Urinary bladder (tissue), 4 donors: Measurements from ENCODE around the gene PRLR. TPM values are rescaled to one million over a fixed set of nuclear protein-coding genes. Genes with fewer than 3 reads are reported as not detected.
"Not testable (repeated sequence)": the region's sequence is repeated elsewhere in the genome, so short reads cannot be mapped to it uniquely, and the experiment has no call there.

Experiments
- DNase-seq: peaks from one replicate; pipeline ENCODE4 v3.0.0-alpha.2; 2015; ENCODE audit errors: extremely low spot score
- H3K27ac ChIP-seq: one replicate; pipeline ENCODE4 v1.5.1; 2013; ENCODE audit warnings: low read depth, mild to moderate bottlenecking, moderate library complexity
- H3K36me3 ChIP-seq: one replicate; pipeline ENCODE4 v1.6.1; 2013; ENCODE audit warnings: mild to moderate bottlenecking, moderate library complexity; ENCODE audit not compliant: insufficient read depth
- H3K4me1 ChIP-seq: one replicate; pipeline ENCODE4 v1.6.1; 2013; ENCODE audit warnings: mild to moderate bottlenecking, moderate library complexity; ENCODE audit not compliant: insufficient read depth
- H3K4me3 ChIP-seq: one replicate; pipeline ENCODE4 v1.5.1; 2013; ENCODE audit warnings: low read depth, low read length
- WGBS: extraction: QIAGEN DNeasy Blood & Tissue Kit; methylation state at CpG from one replicate; pipeline ENCODE4 v1.1.7; 2013; 5-methylcytosine and 5-hydroxymethylcytosine counted together
- polyA plus RNA-seq: library from polyadenylated mRNA; stranded (reverse); fragments of 200-250 nt; gene quantifications from one replicate; pipeline ENCODE4 v1.2.3, GENCODE V29; 2013
- total RNA-seq: library from RNA; depleted of rRNA; stranded (reverse); fragments of >200 nt; gene quantifications from one replicate; pipeline ENCODE4 v1.2.3, GENCODE V29; 2014
- donor health status: healthy with polysubstance abuse.
- donor health status: healthy.

PRLR gene
- total and polyA plus RNA-seq, 2 donors: 0.98 to 9.7 TPM

DNA sequence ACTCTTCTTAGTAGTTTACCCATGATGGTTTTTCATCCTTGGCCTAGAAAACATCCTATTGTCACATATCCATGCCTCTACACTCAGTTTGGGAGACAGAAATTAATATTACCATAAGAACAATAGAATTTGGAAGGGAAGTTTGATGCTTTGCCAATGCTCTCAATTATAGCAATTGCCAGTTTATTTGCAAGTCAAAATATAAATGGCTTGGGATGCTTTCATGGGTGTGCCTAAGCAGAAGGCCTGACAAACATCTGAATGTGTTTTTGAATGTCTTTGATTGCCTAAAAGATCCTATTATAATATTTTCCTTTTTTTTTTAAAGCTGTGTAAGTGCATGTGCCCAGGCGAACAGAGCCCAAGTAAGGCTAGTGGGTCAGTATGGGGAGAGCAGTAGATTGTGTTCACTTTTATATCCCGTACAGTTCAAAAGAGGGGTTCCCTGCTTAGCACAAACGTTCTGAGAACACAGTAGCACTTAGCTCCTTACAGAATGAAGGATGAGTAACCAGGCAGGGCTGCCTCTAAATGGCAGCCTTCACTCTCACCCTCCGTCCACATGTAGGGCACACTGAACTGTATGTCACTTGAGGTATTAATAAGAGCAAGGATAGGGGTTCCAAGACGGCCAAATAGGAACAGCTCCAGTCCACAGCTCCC lies 126.5 kb downstream of the PRLR start:
- no peaks in the 10 kb centered on the region for H3K4me1 ChIP-seq
- no peaks in the 10 kb centered on the region for H3K36me3 ChIP-seq
- WGBS: 86% methylated on average over 5 of the region's 5 CpGs
- no peak for DNase-seq
- no peak overlapping the region for H3K4me3 ChIP-seq
- no peak overlapping the region for H3K27ac ChIP-seq

DNA sequence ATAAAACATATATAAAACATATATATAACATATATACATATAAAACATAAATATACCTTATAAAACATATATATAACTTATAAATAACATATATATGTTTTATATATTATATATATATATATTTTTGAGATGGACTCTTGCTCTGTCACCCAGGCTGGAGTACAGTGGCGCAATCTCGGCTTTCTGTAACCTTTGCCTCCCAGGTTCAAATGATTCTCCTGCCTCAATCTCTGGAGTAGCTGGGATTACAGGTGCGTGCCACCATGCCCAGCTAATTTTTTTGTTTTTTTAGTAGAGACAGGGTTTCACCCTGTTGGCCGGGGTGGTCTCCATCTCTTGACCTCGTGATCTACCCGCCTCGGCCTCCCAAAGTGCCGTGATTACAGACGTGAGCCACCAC lies 128.6 kb downstream of the PRLR start:
- H3K4me3 ChIP-seq, H3K4me1 ChIP-seq, DNase-seq, H3K27ac ChIP-seq, H3K36me3 ChIP-seq: not testable (repeated sequence)
- WGBS: 95% methylated on average over 9 of the region's 9 CpGs

DNA sequence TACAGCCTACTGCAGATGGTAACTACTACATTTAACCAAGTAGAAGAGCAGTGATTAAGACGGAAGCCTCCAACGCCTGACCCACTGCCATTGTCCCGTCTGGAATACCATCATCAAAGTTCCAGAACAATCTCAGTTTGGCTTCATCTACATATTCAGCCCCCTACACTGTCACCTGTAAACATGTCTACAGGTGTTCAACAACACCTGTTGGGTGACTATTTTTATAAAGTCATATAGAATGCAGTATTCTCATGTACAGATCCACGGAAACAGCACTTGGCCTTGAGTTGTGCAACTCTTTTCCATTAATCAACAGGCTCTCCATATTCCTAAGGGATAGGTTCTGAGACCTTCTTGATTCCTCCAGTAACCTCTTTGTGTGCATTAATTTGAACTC lies 129.3 kb downstream of the PRLR start:
- no peak for DNase-seq
- Histone ChIP-seq H3K27ac (no peak overlapping the region), H3K4me1 (no peaks in the 10 kb centered on the region), H3K36me3 (no peaks in the 10 kb centered on the region), H3K4me3 (no peak overlapping the region)
- WGBS: 93% methylated on average over 4 of the region's 4 CpGs

DNA sequence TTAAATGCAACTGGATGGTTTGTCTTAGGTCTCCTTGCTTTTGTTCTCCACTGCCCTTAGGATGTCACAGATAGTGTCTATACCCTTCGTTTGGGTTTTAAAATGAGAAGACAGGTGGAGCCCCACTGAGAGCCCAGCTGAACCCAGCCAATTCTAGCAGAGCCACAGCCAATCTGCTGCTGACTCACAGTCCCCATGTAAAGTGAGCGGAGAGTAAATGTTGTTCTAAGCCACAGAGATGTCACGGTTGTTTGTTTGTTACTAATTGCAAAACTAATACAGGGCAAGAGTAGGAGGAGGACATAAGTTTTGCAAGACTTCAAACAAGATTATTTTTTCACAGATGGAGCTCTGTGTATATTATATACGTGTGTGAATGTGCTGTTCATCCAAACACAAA lies 132.1 kb downstream of the PRLR start:
- H3K27ac ChIP-seq: no peak overlapping the region
- WGBS: 64% methylated on average over 4 of the region's 4 CpGs
- DNase-seq: no peak
- no peaks in the 10 kb centered on the region for H3K36me3 ChIP-seq
- H3K4me3 ChIP-seq: no peak overlapping the region
- H3K4me1 ChIP-seq: no peaks in the 10 kb centered on the region

DNA sequence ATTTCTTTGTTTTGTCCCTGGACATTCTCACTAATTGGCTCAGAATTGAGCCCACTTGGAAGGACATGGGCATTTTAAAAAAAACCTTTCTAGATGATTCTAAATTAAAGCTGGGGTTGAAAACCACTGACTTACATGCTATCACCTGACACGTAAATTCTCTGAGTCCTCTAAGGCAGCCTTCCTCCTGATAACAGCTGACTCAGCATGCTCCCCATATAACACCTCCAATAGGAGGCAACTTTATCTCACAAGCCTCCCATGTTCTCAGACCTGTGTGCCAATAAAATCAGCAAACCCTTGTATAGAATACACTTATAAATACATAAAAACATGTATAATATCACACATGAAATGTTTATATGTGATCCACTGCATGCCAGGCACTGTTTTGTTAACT lies 133.4 kb downstream of the PRLR start:
- WGBS: 88% methylated on average over 1 of the region's 1 CpG
- H3K4me1 ChIP-seq: no peaks in the 10 kb centered on the region
- H3K27ac ChIP-seq: no peak overlapping the region
- H3K36me3 ChIP-seq: no peaks in the 10 kb centered on the region
- no peak for DNase-seq
- no peak overlapping the region for H3K4me3 ChIP-seq

DNA sequence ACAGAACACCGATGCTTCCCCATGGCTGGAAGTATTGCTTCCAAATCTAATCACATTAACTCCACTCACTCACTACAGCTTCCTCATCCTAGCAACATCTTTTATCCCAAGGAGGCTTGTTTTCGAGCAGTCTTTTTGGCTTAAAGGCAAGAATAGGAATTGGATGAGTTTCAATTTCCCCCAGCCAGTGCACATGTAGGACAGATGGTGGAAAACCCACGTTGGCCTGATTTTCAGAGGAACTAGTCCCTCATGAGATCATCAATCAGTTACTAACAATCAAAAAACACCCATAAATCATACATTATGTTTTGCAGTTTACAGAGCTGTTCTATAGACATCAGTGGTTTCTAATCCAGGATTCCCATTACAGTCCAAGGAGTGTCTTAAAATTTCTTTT lies 134.1 kb downstream of the PRLR start:
- H3K4me1 ChIP-seq: no peaks in the 10 kb centered on the region
- H3K27ac ChIP-seq: no peak overlapping the region
- WGBS: 41% methylated on average over 3 of the region's 3 CpGs
- no peak overlapping the region for H3K4me3 ChIP-seq
- DNase-seq: no peak
- H3K36me3 ChIP-seq: no peaks in the 10 kb centered on the region

DNA sequence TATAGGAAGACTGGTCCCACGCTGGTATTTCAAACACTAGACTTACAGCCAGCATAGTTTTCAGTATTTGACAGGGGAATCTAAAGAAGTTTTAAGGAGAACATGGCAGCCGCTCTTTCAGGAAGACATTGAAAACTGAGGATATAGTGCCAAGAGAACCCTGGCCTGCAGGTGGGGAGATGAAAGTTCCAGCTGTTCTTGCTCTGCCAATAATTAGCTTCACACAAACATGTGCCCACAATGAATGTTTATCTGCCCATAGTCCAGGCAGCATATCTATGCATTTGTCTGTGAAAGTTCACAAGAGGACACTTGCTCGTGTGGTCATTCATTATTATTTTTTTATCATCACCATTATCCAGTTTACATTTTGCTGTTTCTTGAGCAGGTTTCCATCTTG lies 134.9 kb downstream of the PRLR start:
- 78% methylated on average over 3 of the region's 3 CpGs for WGBS
- H3K27ac ChIP-seq: no peak overlapping the region
- no peaks in the 10 kb centered on the region for H3K36me3 ChIP-seq
- H3K4me1 ChIP-seq: no peaks in the 10 kb centered on the region
- no peak overlapping the region for H3K4me3 ChIP-seq
- DNase-seq: no peak

DNA sequence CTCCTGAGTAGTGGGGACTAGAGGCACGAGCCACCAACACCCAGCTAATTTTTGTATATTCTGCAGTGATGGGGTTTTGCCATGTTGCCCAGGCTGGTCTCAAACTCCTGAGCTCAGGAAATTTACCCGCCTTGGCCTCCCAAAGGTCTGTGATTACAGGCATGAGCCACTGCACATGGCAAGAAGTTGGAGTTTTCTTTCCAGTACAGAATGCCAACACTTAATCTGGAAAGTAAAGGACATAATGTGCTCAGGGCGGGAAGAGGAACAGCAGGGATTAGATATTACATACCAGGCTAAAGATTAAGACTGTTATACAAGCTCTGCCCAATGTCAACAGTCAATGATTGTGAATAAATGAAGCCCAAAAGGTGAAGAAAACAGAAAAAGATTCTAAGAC lies 135.3 kb downstream of the PRLR start:
- Histone ChIP-seq H3K27ac (no peak overlapping the region), H3K4me3 (no peak overlapping the region), H3K4me1 (no peaks in the 10 kb centered on the region), H3K36me3 (no peaks in the 10 kb centered on the region)
- DNase-seq: no peak
- 74% methylated on average over 3 of the region's 3 CpGs for WGBS

DNA sequence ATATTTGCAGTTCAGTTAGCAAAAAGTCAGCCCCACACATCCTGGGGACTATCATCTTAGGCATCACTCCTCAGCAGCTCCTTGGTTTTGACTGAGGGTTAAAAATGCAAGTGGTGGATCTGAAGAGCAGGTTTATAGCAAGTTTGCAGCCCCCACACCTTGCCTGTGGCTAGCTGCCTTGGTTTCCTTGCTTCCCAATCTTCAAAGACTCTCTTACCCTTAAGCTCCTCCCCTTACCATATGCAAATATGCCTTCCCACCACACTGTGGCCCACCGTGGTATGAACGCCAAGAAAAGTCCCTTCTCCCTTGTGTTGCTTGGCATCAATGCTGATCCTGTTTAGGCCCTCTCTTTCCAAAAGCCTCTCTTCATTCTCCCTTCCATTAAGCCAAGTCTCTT lies 137.6 kb downstream of the PRLR start:
- Histone ChIP-seq H3K4me1 (no peaks in the 10 kb centered on the region), H3K4me3 (no peak overlapping the region), H3K36me3 (no peaks in the 10 kb centered on the region), H3K27ac (no peak overlapping the region)
- 85% methylated on average over 2 of the region's 2 CpGs for WGBS
- DNase-seq: no peak

DNA sequence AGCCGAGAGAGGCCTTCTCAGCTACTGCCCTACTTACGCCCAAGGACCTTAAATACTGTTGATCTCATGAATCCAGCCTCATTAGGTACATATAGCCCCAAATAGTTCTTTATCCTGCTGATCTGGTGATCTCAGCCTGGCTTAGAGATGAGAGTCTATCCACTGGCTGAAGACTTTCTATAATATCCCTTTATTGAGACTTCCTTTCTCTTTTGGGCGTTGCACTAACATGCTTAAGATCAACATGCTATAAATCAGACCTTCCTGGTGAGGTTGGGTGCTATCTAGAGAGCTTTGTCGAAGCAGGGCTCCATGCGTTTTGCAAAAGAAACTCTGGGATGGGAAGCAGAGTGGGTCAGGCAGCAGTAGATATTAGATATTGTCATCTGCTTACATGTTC lies 138.6 kb downstream of the PRLR start:
- Histone ChIP-seq H3K4me3 (no peak overlapping the region), H3K36me3 (no peaks in the 10 kb centered on the region), H3K4me1 (no peaks in the 10 kb centered on the region), H3K27ac (no peak overlapping the region)
- DNase-seq: no peak
- WGBS: 76% methylated on average over 5 of the region's 5 CpGs

DNA sequence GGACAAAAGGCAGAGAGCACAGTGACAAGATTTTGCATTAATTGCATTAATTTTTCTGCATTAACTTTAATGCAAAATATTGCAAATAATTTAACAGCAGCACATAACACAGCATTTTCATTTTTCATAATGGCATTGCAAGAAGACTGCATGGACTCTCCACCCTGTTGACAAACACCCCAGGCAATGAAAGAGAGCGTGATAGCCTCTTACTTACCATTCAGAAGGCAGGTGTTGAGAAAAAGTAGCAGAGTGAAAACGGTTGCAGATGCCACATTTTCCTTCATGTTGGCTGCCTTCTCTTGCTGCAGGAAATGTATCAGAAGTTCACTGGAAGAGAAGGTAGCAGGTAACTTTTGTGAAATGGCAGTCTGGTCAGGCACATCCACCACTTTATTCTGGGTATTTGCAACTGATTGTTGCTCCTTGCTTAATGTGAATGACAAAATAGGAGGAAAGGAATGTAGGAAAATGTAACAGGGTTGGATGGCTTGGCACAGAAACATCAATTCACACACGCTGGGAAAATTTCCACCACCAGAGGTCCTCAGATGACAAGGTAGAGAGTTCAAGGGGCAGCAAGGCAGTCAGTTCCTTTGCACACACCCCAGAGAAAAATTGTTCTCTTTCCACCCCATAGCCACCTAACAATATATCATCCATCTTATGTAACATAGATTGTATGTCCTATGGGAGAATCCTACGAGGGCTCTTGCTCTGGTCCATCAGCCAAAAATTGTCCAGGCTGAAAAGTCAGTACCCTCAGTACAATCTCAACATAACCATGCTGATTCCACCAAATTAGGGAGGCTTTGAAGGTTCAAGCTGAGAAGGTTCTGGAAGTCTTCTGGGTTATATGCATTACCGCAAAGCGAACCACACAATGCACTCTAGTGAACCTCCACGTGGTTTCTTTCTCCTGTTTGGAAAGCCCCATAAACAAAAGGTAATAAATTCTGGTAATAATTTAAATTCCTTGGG lies 140.7 kb downstream of the PRLR start:
- H3K36me3 ChIP-seq: no peaks in the 10 kb centered on the region
- H3K4me1 ChIP-seq: no peaks in the 10 kb centered on the region
- no peak for DNase-seq
- no peak overlapping the region for H3K4me3 ChIP-seq
- WGBS: 73% methylated on average over 7 of the region's 7 CpGs
- no peak overlapping the region for H3K27ac ChIP-seq

DNA sequence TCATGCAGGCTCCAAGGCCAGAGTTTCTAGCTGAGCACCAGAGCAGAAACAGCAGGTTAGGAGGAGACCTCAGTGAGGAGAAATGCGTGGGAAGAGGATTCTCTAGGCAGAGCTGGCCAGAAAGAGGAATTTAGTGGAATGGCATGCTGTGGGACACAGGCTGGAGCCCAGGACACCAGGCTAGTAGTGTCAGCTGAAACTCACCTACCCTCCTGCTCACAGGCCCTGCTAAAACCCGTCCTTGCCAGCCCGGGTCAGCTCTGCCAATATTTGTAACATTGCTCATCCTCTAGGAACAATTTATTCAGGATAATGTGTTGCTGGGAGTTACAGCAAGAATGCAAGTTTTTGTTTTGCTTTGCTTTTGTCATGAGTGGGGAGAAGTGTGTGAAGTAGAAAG lies 142.3 kb downstream of the PRLR start:
- Histone ChIP-seq H3K27ac (no peak overlapping the region), H3K4me3 (no peak overlapping the region), H3K4me1 (no peaks in the 10 kb centered on the region), H3K36me3 (no peaks in the 10 kb centered on the region)
- no peak for DNase-seq
- WGBS: 57% methylated on average over 3 of the region's 3 CpGs

DNA sequence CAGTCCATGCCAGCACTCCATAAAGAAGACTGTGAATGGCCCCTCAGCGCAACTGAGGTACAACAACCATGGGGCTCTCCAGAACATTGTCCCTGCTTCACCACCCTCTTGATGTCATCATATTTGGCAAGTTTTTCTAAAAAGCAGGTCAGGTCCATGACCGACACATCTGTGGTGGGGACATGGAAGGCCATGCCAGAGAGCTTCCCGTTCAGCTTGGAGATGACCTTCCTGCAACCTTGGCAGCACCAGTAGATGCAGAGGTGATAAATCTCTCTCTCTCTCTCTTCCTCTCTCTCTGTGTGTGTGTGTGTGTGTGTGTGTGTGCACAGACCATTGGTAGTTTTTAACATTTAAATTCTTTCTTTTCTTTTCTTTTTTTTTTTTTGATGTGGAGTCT lies 147.1 kb downstream of the PRLR start:
- DNase-seq: no peak
- Histone ChIP-seq H3K4me1 (no peaks in the 10 kb centered on the region), H3K4me3 (no peak overlapping the region), H3K36me3 (no peaks in the 10 kb centered on the region), H3K27ac (no peak overlapping the region)
- 87% methylated on average over 3 of the region's 3 CpGs for WGBS

DNA sequence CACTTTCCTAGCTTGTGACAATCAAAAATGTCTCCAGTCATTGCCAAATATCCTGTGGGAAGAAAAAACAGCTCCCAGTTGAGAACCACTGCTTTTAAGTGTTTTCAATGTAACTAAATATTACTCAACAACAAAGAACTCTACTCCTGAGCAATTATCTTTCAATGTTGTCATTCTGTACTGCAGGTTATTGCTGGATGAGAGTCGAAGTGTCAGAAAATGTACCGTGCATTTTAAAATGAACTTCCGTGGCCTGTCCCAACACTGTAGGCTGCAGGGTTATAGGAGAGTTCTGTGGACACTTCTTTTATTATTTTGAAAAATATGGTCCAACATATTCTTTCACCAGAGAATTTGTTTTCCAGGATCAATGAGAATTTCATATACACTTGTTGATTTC lies 147.8 kb downstream of the PRLR start:
- no peak overlapping the region for H3K27ac ChIP-seq
- H3K4me1 ChIP-seq: no peaks in the 10 kb centered on the region
- no peak overlapping the region for H3K4me3 ChIP-seq
- no peaks in the 10 kb centered on the region for H3K36me3 ChIP-seq
- 96% methylated on average over 3 of the region's 3 CpGs for WGBS
- no peak for DNase-seq
